OCI-M1 (cell line): ENCODE results near the gene TBC1D2B.
"Not testable (repeated sequence)": the region's sequence is repeated elsewhere in the genome, so short reads cannot be mapped to it uniquely, and the experiment has no call there.

Source experiments
- DNase-seq: peaks from one replicate; lab custom pipeline; 2025; lab: John Stamatoyannopoulos, UW

Gene TBC1D2B

GRCh38 chr15:77975332-77976094 lies 102.0 kb downstream of the TBC1D2B start:
- DNase-seq = no peak

GRCh38 chr15:77974416-77975331 lies 102.8 kb downstream of the TBC1D2B start:
- no peak for DNase-seq

GRCh38 chr15:77974098-77974414 lies 103.5 kb downstream of the TBC1D2B start:
- DNase-seq = no peak

GRCh38 chr15:77973273-77974097 lies 104.0 kb downstream of the TBC1D2B start:
- not testable (repeated sequence) for DNase-seq

GRCh38 chr15:77972706-77973105 lies 104.8 kb downstream of the TBC1D2B start:
- not testable (repeated sequence) for DNase-seq

- DNase-seq = not testable (repeated sequence)
These were observed 105.6 kb downstream of the TBC1D2B start for GRCh38 chr15:77971875-77972274.

GRCh38 chr15:77970813-77971360 lies 106.6 kb downstream of the TBC1D2B start:
- DNase-seq = not testable (repeated sequence)

GRCh38 chr15:77969055-77969454 lies 108.5 kb downstream of the TBC1D2B start:
- no peak for DNase-seq

- DNase-seq = no peak
These were observed 109.7 kb downstream of the TBC1D2B start for GRCh38 chr15:77967798-77968197.

GRCh38 chr15:77967235-77967615 lies 110.3 kb downstream of the TBC1D2B start:
- DNase-seq = not testable (repeated sequence)

- peak; percentile 15 for DNase-seq
These were observed 110.8 kb downstream of the TBC1D2B start for GRCh38 chr15:77966540-77967234.

- peak; percentile 22 for DNase-seq
These were observed 113.3 kb downstream of the TBC1D2B start for GRCh38 chr15:77964193-77964592.

- peak; percentile 89 for DNase-seq
These were observed 118.1 kb downstream of the TBC1D2B start for GRCh38 chr15:77959432-77959879.

- not testable (repeated sequence) for DNase-seq
These were observed 118.6 kb downstream of the TBC1D2B start for GRCh38 chr15:77958716-77959431.

- not testable (repeated sequence) for DNase-seq
These were observed 119.5 kb downstream of the TBC1D2B start for GRCh38 chr15:77958021-77958420.

GRCh38 chr15:77953926-77954325 lies 123.6 kb downstream of the TBC1D2B start:
- DNase-seq = peak; percentile 73

- DNase-seq = not testable (repeated sequence)
These were observed 124.5 kb downstream of the TBC1D2B start for GRCh38 chr15:77952928-77953446.

GRCh38 chr15:77951105-77951786 lies 126.3 kb downstream of the TBC1D2B start:
- not testable (repeated sequence) for DNase-seq

- not testable (repeated sequence) for DNase-seq
These were observed 127.0 kb downstream of the TBC1D2B start for GRCh38 chr15:77950470-77950869.

- no peak for DNase-seq
These were observed 131.9 kb downstream of the TBC1D2B start for GRCh38 chr15:77945566-77945965.
